Fibroblast of lung (primary cell): ENCODE measurements around the gene DENND1A. TPM values are rescaled to one million over a fixed set of nuclear protein-coding genes. Genes with fewer than 3 reads are reported as not detected.
A peak's percentile ranks its signal among the peaks of the same experiment; 100 is the strongest.
"Not testable (repeated sequence)": the region's sequence is repeated elsewhere in the genome, so short reads cannot be mapped to it uniquely, and the experiment has no call there.

Experiments used
- DNase-seq, 2 donors: peaks; one replicate each; pipeline versions ENCODE4 v3.0.0 to v3.0.0-alpha.2; 2010; ENCODE audit warnings: low read depth in 2 of 2
- H2AFZ ChIP-seq: 2 replicates; pipeline ENCODE4 v1.5.1; 2012; ENCODE audit warnings: low read length, control low read depth, inconsistent platforms
- H3K27ac ChIP-seq: 2 replicates; pipeline ENCODE4 v1.5.1; 2011; ENCODE audit warnings: low read length, control low read depth; ENCODE audit not compliant: insufficient read depth
- H3K27me3 ChIP-seq: 2 replicates; pipeline ENCODE4 v1.5.1; 2011; ENCODE audit warnings: mild to moderate bottlenecking, low read length; ENCODE audit not compliant: control insufficient read depth, insufficient read depth
- H3K36me3 ChIP-seq: 2 replicates; pipeline ENCODE4 v1.5.1; 2011; ENCODE audit warnings: low read length; ENCODE audit not compliant: control insufficient read depth, insufficient read depth
- H3K4me1 ChIP-seq: 2 replicates; pipeline ENCODE4 v1.5.1; 2011; ENCODE audit warnings: low read length; ENCODE audit not compliant: control insufficient read depth, insufficient read depth; ENCODE audit errors: extremely low read depth
- H3K4me2 ChIP-seq: 2 replicates; pipeline ENCODE4 v1.5.1; 2011; ENCODE audit warnings: low read length, control low read depth; ENCODE audit not compliant: insufficient read depth; ENCODE audit errors: extremely low read depth
- H3K4me3 ChIP-seq, 4 experiments: fragments of 200-600 bp in 1 of 4; sonication (generic) in 1 of 4; replicated peaks in 1 of 4; 2 replicates each; pipeline ENCODE4 v1.5.1; 2011 to 2016; ENCODE audit warnings: low read length in 4 of 4, low read depth in 3 of 4, mild to moderate bottlenecking in 3 of 4, control low read depth in 2 of 4, inconsistent platforms in 1 of 4, mixed read lengths in 1 of 4; ENCODE audit not compliant: insufficient read depth in 1 of 4; ENCODE audit errors: control extremely low read depth in 1 of 4
- H3K79me2 ChIP-seq: 2 replicates; pipeline ENCODE4 v1.5.1; 2012; ENCODE audit warnings: mild to moderate bottlenecking, low read length, inconsistent platforms; ENCODE audit not compliant: control insufficient read depth, insufficient read depth
- H3K9ac ChIP-seq: 2 replicates; pipeline ENCODE4 v1.5.1; 2011; ENCODE audit warnings: mild to moderate bottlenecking, low read length, control low read depth; ENCODE audit not compliant: insufficient read depth
- H3K9me3 ChIP-seq: 2 replicates; pipeline ENCODE4 v1.5.1; 2012; ENCODE audit warnings: low read depth, low read length; ENCODE audit not compliant: control insufficient read depth, insufficient read depth
- H4K20me1 ChIP-seq: 2 replicates; pipeline ENCODE4 v1.5.1; 2011; ENCODE audit warnings: low read length; ENCODE audit not compliant: control insufficient read depth, insufficient read depth; ENCODE audit errors: extremely low read depth
- EZH2 ChIP-seq: IDR thresholded peaks from 2 replicates; pipeline ENCODE4 v1.5.1; 2012; ENCODE audit warnings: low read length, control low read depth, mild to moderate bottlenecking; ENCODE audit errors: missing control alignments
- polyA minus RNA-seq: library from RNA; depleted of rRNA, polyadenylated mRNA; stranded (reverse); fragments of >200 nt; gene quantifications from 2 replicates; pipeline ENCODE4 v1.2.3, GENCODE V29; 2011; ENCODE audit warnings: low replicate concordance
- polyA plus RNA-seq, 2 donors: library from polyadenylated mRNA; depleted of rRNA in 1 of 2; stranded (reverse) in 1 of 2; unstranded in 1 of 2; fragments of >200 nt; gene quantifications; 2 replicates each; pipeline ENCODE4 v1.2.1, GENCODE V29; 2011 to 2012; ENCODE audit warnings: missing spikeins in 1 of 2
- total RNA-seq: library from RNA; depleted of rRNA; stranded (reverse); fragments of >200 nt; gene quantifications from 2 replicates; pipeline ENCODE4 v1.2.1, GENCODE V29; 2014
- TF ChIP-seq, protein P1 (sequence below), 2 donors: IDR thresholded peaks in 1 of 2; conservative IDR thresholded peaks in 1 of 2; 1 replicate in 1 of 2; 2 replicates in 1 of 2; pipeline ENCODE4 v1.5.1; 2011 to 2012; ENCODE audit warnings: low read length in 2 of 2, control low read depth in 1 of 2, inconsistent platforms in 1 of 2, low read depth in 1 of 2, mild to moderate bottlenecking in 1 of 2

Gene DENND1A
- 8.2 and 13.0 TPM in 2 replicates for total RNA-seq
- 18.3 and 30.1 TPM in 2 replicates for polyA plus RNA-seq
- polyA plus RNA-seq (2012) = 18.7 and 28.6 TPM in 2 replicates
- polyA minus RNA-seq = 149 and 208 TPM in 2 replicates

GRCh38 chr9:123929870-123930831 lies at the start of gene DENND1A:
Gene DENND1A (minus strand): TSS chr9:123930126. CDS start chr9:123929905, 221 bp downstream.
- TF ChIP-seq, protein P1, sequence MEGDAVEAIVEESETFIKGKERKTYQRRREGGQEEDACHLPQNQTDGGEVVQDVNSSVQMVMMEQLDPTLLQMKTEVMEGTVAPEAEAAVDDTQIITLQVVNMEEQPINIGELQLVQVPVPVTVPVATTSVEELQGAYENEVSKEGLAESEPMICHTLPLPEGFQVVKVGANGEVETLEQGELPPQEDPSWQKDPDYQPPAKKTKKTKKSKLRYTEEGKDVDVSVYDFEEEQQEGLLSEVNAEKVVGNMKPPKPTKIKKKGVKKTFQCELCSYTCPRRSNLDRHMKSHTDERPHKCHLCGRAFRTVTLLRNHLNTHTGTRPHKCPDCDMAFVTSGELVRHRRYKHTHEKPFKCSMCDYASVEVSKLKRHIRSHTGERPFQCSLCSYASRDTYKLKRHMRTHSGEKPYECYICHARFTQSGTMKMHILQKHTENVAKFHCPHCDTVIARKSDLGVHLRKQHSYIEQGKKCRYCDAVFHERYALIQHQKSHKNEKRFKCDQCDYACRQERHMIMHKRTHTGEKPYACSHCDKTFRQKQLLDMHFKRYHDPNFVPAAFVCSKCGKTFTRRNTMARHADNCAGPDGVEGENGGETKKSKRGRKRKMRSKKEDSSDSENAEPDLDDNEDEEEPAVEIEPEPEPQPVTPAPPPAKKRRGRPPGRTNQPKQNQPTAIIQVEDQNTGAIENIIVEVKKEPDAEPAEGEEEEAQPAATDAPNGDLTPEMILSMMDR (conservative IDR thresholded peaks at IDR 0.05 in 1 of 2, IDR thresholded peaks at IDR 0.05 in 1 of 2; ENCODE audit: low read depth in 1 of 2, low read length in 2 of 2) = no peak
- TF ChIP-seq EZH2 = no peak
- Histone ChIP-seq H3K4me2 (peak within 1 kb of the TSS; percentile 94), H3K9ac (peak within 1 kb of the TSS; percentile 53), H2AFZ (peak within 1 kb of the TSS; percentile 69), H3K79me2 (peaks cover 16% of the 10 kb centered on the region), H3K27ac (peak within 1 kb of the TSS; percentile 32), H3K4me3 (peak within 1 kb of the TSS; percentile 72 to 78 (median 76)), H3K36me3 (no peaks in the 10 kb centered on the region), H3K27me3 (no peaks in the 10 kb centered on the region), H3K9me3 (no peaks in the 10 kb centered on the region), H3K4me1 (peaks cover 9% of the 10 kb centered on the region), H4K20me1 (no peaks in the 10 kb centered on the region)
- peak; percentile 85 to 87 for DNase-seq

DNA sequence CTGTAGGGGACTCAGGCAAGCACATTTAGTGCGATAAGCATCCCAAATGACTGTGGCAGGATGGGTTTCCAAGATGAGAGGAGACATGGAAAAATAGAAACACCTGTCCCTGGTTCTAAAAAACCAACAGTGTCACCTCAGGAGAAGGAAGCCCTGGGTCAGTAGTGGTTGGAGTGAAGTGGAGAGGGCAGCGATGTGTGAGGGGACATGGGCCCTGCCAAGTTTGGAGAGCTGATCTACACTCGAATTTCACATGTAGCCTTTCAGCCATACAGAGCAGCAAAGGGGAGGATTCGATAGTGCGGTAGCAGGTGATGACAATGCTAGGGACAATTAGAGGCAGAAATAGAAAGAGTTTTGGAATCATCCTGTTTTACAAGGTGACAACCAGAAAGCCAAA lies 49.1 kb upstream of the DENND1A start:
- no peak for DNase-seq
- Histone ChIP-seq H3K9ac (no peak overlapping the region), H4K20me1 (no peaks in the 10 kb centered on the region), H3K27ac (no peak overlapping the region), H3K36me3 (no peaks in the 10 kb centered on the region), H2AFZ (no peak overlapping the region), H3K4me3 (no peak overlapping the region), H3K4me2 (no peak overlapping the region), H3K4me1 (no peaks in the 10 kb centered on the region), H3K27me3 (peaks cover 13% of the 10 kb centered on the region), H3K9me3 (no peaks in the 10 kb centered on the region), H3K79me2 (no peaks in the 10 kb centered on the region)
- no peak for TF ChIP-seq EZH2
- TF ChIP-seq, protein P1 (conservative IDR thresholded peaks at IDR 0.05 in 1 of 2, IDR thresholded peaks at IDR 0.05 in 1 of 2; ENCODE audit: low read depth in 1 of 2, low read length in 2 of 2) = no peak

DNA sequence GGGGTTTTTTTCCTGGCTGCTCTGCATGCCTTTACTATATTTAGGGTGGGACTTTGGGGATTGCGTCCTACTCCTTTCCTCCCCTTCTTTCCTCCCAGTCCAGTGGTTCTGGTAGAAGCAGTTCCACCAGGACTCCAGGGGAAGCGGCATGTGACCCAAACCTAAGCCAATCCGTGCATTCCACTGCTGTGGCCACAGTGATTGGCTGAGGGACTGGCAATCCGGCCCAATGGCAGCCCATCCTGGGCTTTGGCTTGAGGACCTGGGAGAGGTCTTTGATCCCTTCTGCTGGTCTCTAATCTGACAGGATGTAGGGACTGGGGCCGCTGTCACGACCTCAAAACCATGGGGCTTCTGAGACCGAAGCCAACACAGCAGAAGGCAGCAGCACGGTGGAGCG lies 46.7 kb upstream of the DENND1A start:
- not testable (repeated sequence) for H3K9me3 ChIP-seq, H3K4me3 ChIP-seq, H3K4me2 ChIP-seq, H3K79me2 ChIP-seq, H3K36me3 ChIP-seq, H3K27me3 ChIP-seq, H3K27ac ChIP-seq, H2AFZ ChIP-seq, DNase-seq, H3K9ac ChIP-seq, H3K4me1 ChIP-seq, H4K20me1 ChIP-seq
